ENCODE results near the gene AKAP7. TPM values are rescaled to one million over a fixed set of nuclear protein-coding genes. Genes with fewer than 3 reads are reported as not detected.

Gene AKAP7
- total RNA-seq, 1 donor from 2014 or later = 4.6 TPM

DNA sequence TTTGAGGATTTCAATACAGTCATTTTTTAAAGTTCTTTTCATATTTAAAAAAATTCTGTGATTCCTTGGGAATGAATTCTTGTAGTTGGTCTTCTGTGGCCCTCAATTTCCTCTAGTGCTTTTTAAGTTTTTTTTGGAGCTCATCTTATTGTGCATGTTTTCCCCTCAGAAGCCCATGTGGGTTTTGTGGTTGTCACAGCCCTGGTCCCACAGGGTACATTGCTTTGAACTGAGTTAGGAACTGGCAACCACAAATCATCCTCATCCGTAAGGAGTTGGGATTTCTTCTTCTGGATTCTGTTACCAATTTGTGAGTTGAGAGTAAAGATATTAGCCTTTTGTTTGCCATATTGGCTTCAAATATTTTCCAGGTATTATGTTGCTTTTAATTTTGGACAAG, 89.9 kb downstream of the AKAP7 start:
- H3K9ac ChIP-seq (ENCODE audit: low read length) = no peak overlapping the region
- H3K36me3 Mint-ChIP-seq (ENCODE audit: low read depth, unreplicated experiment) = peaks cover 2% of the 10 kb centered on the region
- no peaks in the 10 kb centered on the region for H3K27me3 ChIP-seq (ENCODE audit: insufficient read depth, low read length)
- H3K9me3 Mint-ChIP-seq (ENCODE audit: unreplicated experiment) = no peaks in the 10 kb centered on the region
- no peaks in the 10 kb centered on the region for H3K4me1 Mint-ChIP-seq (ENCODE audit: low read depth, unreplicated experiment)
- no peak overlapping the region for H3K27ac ChIP-seq (ENCODE audit: low read depth, low read length)
- H3K27ac Mint-ChIP-seq (ENCODE audit: unreplicated experiment) = no peak overlapping the region
- H4K20me1 ChIP-seq (ENCODE audit: insufficient read depth, low read length) = no peaks in the 10 kb centered on the region
- H3K4me2 ChIP-seq (ENCODE audit: low read length) = no peak overlapping the region
- H3K36me3 ChIP-seq (ENCODE audit: insufficient read depth, low read length) = no peaks in the 10 kb centered on the region
- H3K79me2 ChIP-seq (ENCODE audit: insufficient read depth, low read length) = no peaks in the 10 kb centered on the region
- FAIRE-seq (no peak), DNase-seq (ENCODE audit: low read depth) (no peak)
- H2AFZ ChIP-seq (ENCODE audit: low read depth, low read length) = no peak overlapping the region
- no peak overlapping the region for H3K4me3 ChIP-seq (ENCODE audit: insufficient read depth, low read depth, low read length)
- H3K9me3 ChIP-seq (ENCODE audit: insufficient read depth, low read depth, low read length) = no peaks in the 10 kb centered on the region
- TF ChIP-seq EZH2 (IDR thresholded peaks at IDR 0.05; ENCODE audit: insufficient read depth, low read length) = no peak
- TF ChIP-seq, protein P1, sequence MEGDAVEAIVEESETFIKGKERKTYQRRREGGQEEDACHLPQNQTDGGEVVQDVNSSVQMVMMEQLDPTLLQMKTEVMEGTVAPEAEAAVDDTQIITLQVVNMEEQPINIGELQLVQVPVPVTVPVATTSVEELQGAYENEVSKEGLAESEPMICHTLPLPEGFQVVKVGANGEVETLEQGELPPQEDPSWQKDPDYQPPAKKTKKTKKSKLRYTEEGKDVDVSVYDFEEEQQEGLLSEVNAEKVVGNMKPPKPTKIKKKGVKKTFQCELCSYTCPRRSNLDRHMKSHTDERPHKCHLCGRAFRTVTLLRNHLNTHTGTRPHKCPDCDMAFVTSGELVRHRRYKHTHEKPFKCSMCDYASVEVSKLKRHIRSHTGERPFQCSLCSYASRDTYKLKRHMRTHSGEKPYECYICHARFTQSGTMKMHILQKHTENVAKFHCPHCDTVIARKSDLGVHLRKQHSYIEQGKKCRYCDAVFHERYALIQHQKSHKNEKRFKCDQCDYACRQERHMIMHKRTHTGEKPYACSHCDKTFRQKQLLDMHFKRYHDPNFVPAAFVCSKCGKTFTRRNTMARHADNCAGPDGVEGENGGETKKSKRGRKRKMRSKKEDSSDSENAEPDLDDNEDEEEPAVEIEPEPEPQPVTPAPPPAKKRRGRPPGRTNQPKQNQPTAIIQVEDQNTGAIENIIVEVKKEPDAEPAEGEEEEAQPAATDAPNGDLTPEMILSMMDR (IDR thresholded peaks at IDR 0.05; ENCODE audit: insufficient read depth, low read depth, low read length) = no peak
- H3K27me3 Mint-ChIP-seq (ENCODE audit: low read depth, unreplicated experiment) = no peaks in the 10 kb centered on the region
- no peak overlapping the region for H3K4me3 Mint-ChIP-seq (ENCODE audit: unreplicated experiment)
- no peaks in the 10 kb centered on the region for H3K4me1 ChIP-seq (ENCODE audit: insufficient read depth, low read length)

DNA sequence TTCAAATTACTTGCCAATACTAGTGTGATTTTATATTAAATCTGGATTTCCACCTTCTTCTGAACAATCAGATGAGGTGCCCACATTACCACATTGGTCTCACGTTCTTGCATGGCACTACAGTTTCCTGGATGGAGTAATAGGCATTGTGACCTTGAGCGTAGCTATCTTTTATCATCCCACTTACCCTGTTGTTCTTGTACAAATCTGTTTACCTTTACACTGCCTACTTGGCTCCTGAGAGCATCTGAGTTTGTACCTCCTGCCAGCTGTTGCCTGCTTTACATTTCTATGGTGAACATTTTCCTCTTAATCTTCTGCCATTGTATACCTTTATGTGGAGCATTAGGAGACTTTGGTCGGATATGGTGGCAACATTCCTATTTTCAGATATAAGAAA, 90.7 kb downstream of the AKAP7 start:
- no peaks in the 10 kb centered on the region for H3K79me2 ChIP-seq (ENCODE audit: insufficient read depth, low read length)
- H3K4me2 ChIP-seq (ENCODE audit: low read length) = no peak overlapping the region
- H3K9me3 ChIP-seq (ENCODE audit: insufficient read depth, low read depth, low read length) = no peaks in the 10 kb centered on the region
- H3K9ac ChIP-seq (ENCODE audit: low read length) = no peak overlapping the region
- no peaks in the 10 kb centered on the region for H3K27me3 Mint-ChIP-seq (ENCODE audit: low read depth, unreplicated experiment)
- TF ChIP-seq EZH2 (IDR thresholded peaks at IDR 0.05; ENCODE audit: insufficient read depth, low read length) = no peak
- TF ChIP-seq, protein P1 (IDR thresholded peaks at IDR 0.05; ENCODE audit: insufficient read depth, low read depth, low read length) = no peak
- no peak overlapping the region for H2AFZ ChIP-seq (ENCODE audit: low read depth, low read length)
- H4K20me1 ChIP-seq (ENCODE audit: insufficient read depth, low read length) = no peaks in the 10 kb centered on the region
- H3K4me3 ChIP-seq (ENCODE audit: insufficient read depth, low read depth, low read length) = no peak overlapping the region
- no peaks in the 10 kb centered on the region for H3K27me3 ChIP-seq (ENCODE audit: insufficient read depth, low read length)
- no peaks in the 10 kb centered on the region for H3K4me1 Mint-ChIP-seq (ENCODE audit: low read depth, unreplicated experiment)
- no peaks in the 10 kb centered on the region for H3K4me1 ChIP-seq (ENCODE audit: insufficient read depth, low read length)
- H3K4me3 Mint-ChIP-seq (ENCODE audit: unreplicated experiment) = no peak overlapping the region
- H3K9me3 Mint-ChIP-seq (ENCODE audit: unreplicated experiment) = no peaks in the 10 kb centered on the region
- peaks cover 2% of the 10 kb centered on the region for H3K36me3 Mint-ChIP-seq (ENCODE audit: low read depth, unreplicated experiment)
- FAIRE-seq = no peak
- no peaks in the 10 kb centered on the region for H3K36me3 ChIP-seq (ENCODE audit: insufficient read depth, low read length)
- H3K27ac ChIP-seq (ENCODE audit: low read depth, low read length) = no peak overlapping the region
- DNase-seq (ENCODE audit: low read depth) = no peak
- no peak overlapping the region for H3K27ac Mint-ChIP-seq (ENCODE audit: unreplicated experiment)

DNA sequence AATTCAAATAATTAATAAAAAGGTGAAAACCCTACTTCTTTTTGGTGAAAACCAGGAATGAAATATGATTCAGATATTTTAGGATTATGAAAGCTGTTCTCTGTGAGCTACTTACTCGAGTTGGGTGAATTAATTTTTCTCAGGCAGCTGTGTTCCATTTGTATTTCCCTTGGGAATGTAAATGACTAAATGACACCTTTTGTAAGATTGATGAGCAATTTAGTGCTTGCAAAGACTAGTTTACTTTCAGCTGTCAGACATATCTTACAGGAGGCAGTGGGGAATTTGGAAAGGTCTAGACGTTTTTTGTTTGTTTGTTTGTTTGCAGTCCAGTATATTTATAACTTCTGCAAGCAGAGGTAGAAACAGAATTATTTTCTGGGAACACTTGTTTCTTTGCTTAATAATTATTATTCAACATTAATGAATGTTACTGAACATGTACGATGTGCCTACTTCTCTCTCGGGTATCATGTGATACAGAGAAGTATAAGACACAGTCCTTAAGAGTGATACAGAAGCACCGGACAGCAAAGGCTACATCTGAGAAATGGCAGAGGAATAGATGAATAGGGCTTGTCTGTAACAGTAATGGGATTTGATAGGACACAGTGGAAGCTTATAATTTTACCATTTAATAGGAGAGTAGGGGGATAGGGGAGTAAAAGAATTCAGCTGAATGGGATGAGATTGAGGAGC, 91.3 kb downstream of the AKAP7 start:
- FAIRE-seq = no peak
- Mint-ChIP-seq H3K9me3 (ENCODE audit: unreplicated experiment) (no peaks in the 10 kb centered on the region), H3K27me3 (ENCODE audit: low read depth, unreplicated experiment) (no peaks in the 10 kb centered on the region), H3K4me3 (ENCODE audit: unreplicated experiment) (no peak overlapping the region), H3K36me3 (ENCODE audit: low read depth, unreplicated experiment) (peaks cover 2% of the 10 kb centered on the region), H3K27ac (ENCODE audit: unreplicated experiment) (no peak overlapping the region), H3K4me1 (ENCODE audit: low read depth, unreplicated experiment) (no peaks in the 10 kb centered on the region)
- no peaks in the 10 kb centered on the region for H4K20me1 ChIP-seq (ENCODE audit: insufficient read depth, low read length)
- no peaks in the 10 kb centered on the region for H3K79me2 ChIP-seq (ENCODE audit: insufficient read depth, low read length)
- H3K9me3 ChIP-seq (ENCODE audit: insufficient read depth, low read depth, low read length) = no peaks in the 10 kb centered on the region
- TF ChIP-seq EZH2 (IDR thresholded peaks at IDR 0.05; ENCODE audit: insufficient read depth, low read length) = no peak
- no peaks in the 10 kb centered on the region for H3K27me3 ChIP-seq (ENCODE audit: insufficient read depth, low read length)
- no peak for DNase-seq (ENCODE audit: low read depth)
- H3K9ac ChIP-seq (ENCODE audit: low read length) = no peak overlapping the region
- H3K36me3 ChIP-seq (ENCODE audit: insufficient read depth, low read length) = no peaks in the 10 kb centered on the region
- no peak overlapping the region for H3K4me2 ChIP-seq (ENCODE audit: low read length)
- no peaks in the 10 kb centered on the region for H3K4me1 ChIP-seq (ENCODE audit: insufficient read depth, low read length)
- no peak overlapping the region for H3K4me3 ChIP-seq (ENCODE audit: insufficient read depth, low read depth, low read length)
- H3K27ac ChIP-seq (ENCODE audit: low read depth, low read length) = no peak overlapping the region
- H2AFZ ChIP-seq (ENCODE audit: low read depth, low read length) = no peak overlapping the region
